HG03558 (cell line): ENCODE data around the gene RBSN.

ENCODE experiments used
- ATAC-seq: cut with Tn5 transposase; IDR thresholded peaks from one replicate; pipeline ENCODE4 v1.9.1; 2021; ENCODE audit warnings: moderate number of reproducible peaks; ENCODE audit not compliant: unreplicated experiment; ENCODE audit errors: extremely low read depth

The RBSN gene

GRCh38 chr3:15102256-15102655, 3.3 kb upstream of the RBSN start:
- no peak for ATAC-seq

- ATAC-seq = no peak
Observed at GRCh38 chr3:15099364-15100098, 583 bp upstream of the RBSN start.

- ATAC-seq = no peak
Observed at GRCh38 chr3:15097891-15098290, 1.1 kb downstream of the RBSN start.

GRCh38 chr3:15096046-15096445, 2.9 kb downstream of the RBSN start:
- ATAC-seq = no peak

DNA sequence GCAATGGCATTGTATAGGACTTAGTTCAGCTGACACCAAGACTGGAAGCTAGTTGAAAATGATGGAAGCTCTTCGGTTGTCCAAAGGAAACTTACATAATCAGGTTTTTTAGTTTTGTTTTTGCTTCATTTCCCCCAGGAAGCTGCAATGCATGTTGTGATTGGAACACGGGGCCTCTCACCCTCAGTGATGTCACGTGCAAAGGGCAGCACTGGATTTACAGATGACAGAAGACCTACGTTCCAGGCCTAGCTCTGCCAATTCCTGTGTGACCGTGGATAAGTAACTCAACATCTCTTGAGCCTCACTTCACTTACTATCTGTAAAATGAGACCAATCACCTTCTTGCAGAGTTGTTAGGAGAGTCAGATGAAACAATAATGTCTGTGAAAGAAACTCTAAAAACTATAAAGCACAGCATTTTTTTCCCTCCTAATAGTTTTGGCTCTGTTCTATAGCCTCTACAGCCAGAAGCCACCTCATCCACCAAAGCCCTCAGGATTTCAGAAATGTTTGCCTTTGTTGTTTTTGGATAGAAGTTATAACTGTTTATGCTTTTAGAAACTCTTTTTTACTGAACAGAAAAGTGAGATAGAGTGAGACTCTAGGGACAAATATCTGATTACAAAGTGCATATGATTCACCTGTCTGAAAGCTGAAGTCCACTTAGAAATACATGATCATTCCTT, 4.6 kb downstream of the RBSN start:
- ATAC-seq = no peak

- ATAC-seq = no peak
Observed at GRCh38 chr3:15092686-15093085, 6.3 kb downstream of the RBSN start.

GRCh38 chr3:15091575-15091974, 7.4 kb downstream of the RBSN start:
- no peak for ATAC-seq

DNA sequence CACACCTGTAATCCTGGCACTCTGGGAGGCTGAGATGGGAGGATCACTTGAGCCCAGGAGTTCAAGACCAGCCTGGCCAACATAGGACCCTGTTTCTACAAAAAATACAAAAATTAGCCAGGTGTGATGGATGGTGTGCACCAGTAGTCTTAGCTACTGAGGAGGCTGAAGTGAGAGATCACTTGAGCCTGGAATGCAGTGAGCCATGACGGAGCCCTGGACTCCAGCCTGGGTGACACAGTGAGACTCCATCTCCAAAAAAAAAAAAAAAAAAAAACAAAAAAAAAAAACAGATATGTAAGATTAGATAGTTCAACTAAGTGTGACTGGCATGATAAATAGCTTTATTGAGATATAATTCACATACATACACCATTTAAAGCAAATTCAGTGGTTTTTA, 9.7 kb downstream of the RBSN start:
- ATAC-seq = no peak

DNA sequence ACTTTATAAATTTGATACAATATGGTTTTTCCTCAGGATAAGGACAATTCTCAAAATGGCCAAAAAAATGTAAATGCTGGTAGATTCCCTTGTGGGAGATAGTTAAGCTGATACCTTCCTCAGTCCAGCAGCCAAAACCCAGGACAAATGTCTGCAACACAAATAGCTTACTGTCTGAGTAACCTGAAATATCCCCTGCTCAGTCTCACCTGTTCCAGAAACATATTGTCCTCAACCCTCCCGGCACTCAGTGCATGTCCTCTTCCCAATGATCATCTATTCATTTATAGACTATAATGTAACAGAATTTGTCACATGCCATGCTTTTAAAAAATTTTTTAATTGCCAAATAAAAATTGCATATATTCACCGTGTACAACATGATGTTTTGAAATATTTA, 12.2 kb downstream of the RBSN start:
- ATAC-seq = no peak

DNA sequence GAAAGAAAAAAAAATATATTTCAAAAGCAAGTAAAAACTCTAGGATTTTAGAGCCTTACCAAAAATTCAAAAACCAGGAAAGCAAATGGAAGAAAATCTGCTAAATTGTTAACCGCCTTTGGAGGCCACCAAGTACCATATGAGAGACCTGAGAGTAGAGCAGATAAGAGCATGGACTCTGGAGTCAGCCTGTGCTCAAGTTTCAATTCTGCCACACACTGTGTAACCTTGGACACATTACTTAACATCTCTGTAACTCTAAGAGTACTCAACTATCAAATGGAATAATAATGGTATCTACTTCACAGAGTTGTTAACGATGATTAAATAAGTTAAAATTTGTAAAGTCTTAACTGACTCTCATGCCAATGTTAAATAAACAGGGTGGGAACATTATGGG, 12.7 kb downstream of the RBSN start:
- no peak for ATAC-seq

DNA sequence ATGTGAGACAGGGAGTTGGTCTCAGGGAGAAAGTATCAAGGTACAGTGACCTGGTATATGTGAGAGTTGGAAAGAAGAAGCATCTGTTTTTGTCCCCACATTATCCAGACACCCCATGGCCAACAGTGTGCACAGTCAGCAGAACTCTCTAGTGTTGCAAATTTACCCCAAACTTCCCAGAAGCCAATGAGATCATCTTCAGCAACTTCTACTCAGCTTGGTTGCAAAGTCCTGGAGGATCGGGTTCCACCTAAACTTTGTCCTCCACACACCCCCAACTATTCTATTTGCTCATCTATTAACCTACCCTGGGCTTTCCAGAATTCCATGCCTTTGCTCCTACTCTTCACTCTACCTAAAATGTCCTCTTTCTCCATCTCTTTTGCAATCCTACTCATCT, 15.7 kb downstream of the RBSN start:
- ATAC-seq = no peak

- no peak for ATAC-seq
Observed at GRCh38 chr3:15081960-15082664, 16.8 kb downstream of the RBSN start.

GRCh38 chr3:15079091-15079490, 19.9 kb downstream of the RBSN start:
- ATAC-seq = no peak

DNA sequence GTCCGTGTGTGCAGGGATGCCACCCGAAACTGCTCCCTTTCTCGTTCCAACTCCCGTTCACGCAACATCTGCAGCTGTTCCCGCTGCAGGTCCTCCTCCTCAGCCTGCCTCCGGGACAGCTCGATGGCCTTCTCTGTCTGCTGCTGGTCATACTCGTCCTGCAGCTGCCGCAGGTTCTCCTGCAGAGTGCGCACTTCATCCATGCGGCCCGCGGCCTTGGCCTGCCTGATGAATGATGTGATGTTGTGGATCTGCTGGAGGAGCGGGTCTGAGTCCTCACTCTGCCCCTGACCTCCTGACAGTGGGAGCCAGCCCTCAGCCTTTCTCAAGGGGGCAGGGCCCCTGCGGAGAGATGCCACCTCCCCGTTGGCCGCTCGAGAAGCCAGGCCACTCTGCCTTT, 24.4 kb downstream of the RBSN start:
- no peak for ATAC-seq

DNA sequence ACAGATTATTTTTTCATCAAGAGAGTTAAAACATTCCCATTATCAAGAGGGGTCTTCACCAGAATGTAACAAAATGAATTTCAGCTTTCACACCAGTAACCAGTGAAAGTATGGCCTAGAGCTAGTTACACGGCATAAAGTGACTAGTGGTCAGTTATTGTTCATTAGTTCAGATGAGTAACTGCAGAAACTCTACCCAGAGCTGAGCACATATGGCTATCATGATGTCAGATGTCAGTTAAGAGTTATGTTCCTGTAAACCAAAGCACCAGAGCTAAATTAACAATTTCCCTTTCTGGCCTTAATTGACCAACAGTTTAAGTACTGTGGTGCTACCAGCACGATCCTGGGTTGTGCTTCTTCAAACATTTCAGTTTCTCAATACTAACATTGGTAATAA, 27.2 kb downstream of the RBSN start:
- ATAC-seq = no peak

DNA sequence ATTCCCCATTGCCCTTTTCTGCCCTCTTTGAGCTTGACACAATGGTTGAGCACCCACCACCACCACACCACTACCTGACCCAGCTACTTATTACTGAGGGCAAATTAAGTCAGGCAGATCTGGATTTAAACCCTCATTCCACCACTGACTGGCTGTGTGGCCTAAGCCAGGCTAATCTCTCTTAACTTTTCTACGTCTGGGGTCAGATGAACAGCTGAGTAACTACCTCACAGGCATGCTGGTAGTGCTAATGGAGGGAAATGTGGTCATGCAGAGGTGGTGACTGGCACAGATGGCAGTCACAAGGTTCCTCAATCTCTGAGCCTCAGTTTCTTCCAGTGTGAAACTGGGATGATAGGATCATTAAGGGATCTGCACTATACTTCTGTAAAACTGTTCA, 29.5 kb downstream of the RBSN start:
- no peak for ATAC-seq

DNA sequence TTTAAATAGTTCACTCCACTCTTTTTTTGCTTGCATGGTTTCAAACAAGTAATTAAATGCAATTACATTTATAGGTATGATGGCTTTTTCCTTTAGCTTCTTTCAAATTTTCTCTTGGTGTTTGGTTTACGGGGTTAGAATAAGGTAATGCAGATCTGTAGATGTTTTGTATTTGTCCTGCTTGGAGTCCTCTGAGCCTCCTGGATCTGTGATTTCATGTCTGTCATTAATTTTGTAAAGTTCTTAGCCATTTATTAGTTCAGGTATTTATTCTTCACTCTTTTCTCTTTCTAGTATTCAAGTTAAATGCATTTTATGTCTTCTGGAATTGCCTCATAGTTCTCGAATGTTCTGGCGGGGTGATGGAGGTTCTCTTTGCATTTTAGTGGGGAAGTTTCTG, 32.5 kb downstream of the RBSN start:
- no peak for ATAC-seq

DNA sequence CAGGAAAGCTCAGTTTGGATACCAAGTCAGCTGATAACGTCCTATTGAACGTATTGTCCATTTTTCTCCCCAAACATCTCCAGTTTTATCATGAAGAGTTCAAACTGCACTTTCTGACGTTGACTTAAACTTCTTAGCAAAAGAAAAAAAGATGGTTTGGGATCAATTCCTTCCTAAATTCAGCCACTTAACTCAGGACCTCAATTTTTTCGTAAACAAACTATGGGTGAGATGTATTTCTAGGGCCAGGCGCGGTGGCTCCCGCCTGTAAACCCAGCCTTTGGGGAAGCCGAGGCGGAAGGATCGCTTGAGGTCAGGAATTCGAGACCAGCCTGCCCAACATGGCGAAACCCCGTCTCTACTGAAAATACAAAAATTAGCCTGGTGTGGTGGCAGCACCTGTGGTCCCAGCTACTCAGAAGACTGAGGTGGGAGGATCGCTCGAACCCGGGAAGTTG, 33.4 kb downstream of the RBSN start:
- ATAC-seq = no peak

DNA sequence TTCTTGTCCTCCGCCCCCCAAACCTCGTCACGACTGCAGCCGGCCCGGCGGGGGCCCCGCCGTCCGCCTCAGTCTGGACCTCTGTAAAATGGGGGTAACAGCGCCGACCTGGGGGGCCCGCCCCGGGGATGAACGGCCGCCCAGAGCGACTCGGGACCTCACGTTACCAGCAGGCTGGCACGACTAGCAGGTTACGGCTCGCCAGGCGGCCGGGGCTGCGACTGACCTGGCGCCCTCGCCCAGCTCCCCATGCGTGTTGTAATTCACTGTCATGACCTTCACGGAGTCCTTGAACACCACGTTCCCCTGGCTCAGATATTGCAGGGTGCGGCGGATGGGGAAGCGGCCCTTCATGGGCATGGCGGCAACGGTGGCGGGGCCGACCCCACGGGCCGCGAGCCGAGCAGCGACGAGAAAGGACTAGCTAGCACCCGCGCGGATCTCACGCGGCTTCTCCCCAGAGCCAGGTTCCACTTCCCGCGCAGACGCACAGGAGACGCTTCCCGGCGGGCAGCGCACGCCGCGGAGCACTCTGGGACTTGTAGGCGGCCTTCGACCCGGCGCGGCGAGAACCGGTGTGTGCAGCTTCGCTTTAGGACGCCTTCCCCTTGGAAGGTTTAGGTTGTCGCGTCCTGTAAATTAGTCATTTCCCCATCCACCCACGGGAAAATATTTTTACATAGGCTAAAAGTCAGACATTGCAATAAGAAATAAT, 34.0 kb downstream of the RBSN start, which contains the start of gene MRPS25:
MRPS25 (minus strand) TSS at position 481 of the 715 bp plus-strand sequence; CDS start at position 360, 121 bp downstream.
- peak; percentile 97 for ATAC-seq

GRCh38 chr3:15064299-15064834, 34.6 kb downstream of the RBSN start:
- ATAC-seq = no peak
